GM12878 (cell line): ENCODE measurements around the gene TMEM98. TPM values are rescaled to one million over a fixed set of nuclear protein-coding genes. Genes with fewer than 3 reads are reported as not detected.

ENCODE experiments used
- ATAC-seq: fragments of 200-7000 bp; cut with Tn5 transposase; 3 replicates; pipeline ENCODE4 v1.9.1; 2020; ENCODE audit warnings: mild to moderate bottlenecking, moderate library complexity
- BruUV-seq: library from RNA; stranded (reverse); fragments of 400-500 nt; replicated peaks from 2 replicates; lab custom pipeline; 2021; lab: Mats Ljungman, UMichigan
- CTCF ChIA-PET: fragments of 300-600 bp; sonication (Branson Sonifier 250); formaldehyde crosslinking; extraction: SDS; loops from one replicate; lab custom pipeline; 2021; ENCODE audit warnings: inconsistent platforms; lab: Yijun Ruan, JAX
- POLR2A ChIA-PET: fragments of 350-600 bp; formaldehyde crosslinking; extraction: SDS; loops from one replicate; lab custom pipeline; 2021; ENCODE audit warnings: inconsistent platforms; lab: Charles Lee
- RAD21 ChIA-PET: fragments of 300-600 bp; sonication (Branson Sonifier 250); formaldehyde crosslinking; loops from one replicate; lab custom pipeline; 2023; ENCODE audit warnings: antibody characterized with exemption; ENCODE audit not compliant: unreplicated experiment; lab: Charles Lee
- SMC1A ChIA-PET: fragments of 300-600 bp; sonication (Branson Sonifier 250); formaldehyde crosslinking; loops from one replicate; lab custom pipeline; 2023; ENCODE audit not compliant: unreplicated experiment, uncharacterized antibody; lab: Charles Lee
- DNase-seq: peaks from one replicate; pipeline ENCODE4 v3.0.0-alpha.2; 2011; ENCODE audit warnings: low read depth, low spot score
- FAIRE-seq: peaks from 3 replicates; lab custom pipeline; 2011; peaks lifted over from hg19 to GRCh38; lab: Jason Lieb, UNC
- H2AFZ ChIP-seq: 2 replicates; pipeline ENCODE4 v1.6.0; 2011; ENCODE audit warnings: low read depth, low read length, control low read depth; ENCODE audit not compliant: control insufficient read depth
- H3K27ac ChIP-seq: 2 replicates; pipeline ENCODE4 v1.5.1; 2011; ENCODE audit warnings: control low read depth; ENCODE audit not compliant: control insufficient read depth, insufficient read depth
- H3K27me3 ChIP-seq, 2 experiments: replicated peaks in 1 of 2; 2 replicates each; pipeline versions ENCODE4 v1.6.0 to v1.6.1; 2011; ENCODE audit warnings: low read length in 1 of 2; ENCODE audit not compliant: control insufficient read depth in 2 of 2, insufficient read depth in 2 of 2
- H3K36me3 ChIP-seq, 2 experiments: 2 replicates each; pipeline ENCODE4 v1.5.1; 2011; ENCODE audit warnings: low read length in 1 of 2; ENCODE audit not compliant: control insufficient read depth in 2 of 2, insufficient read depth in 2 of 2
- H3K4me1 ChIP-seq: 2 replicates; pipeline ENCODE4 v1.6.1; 2011; ENCODE audit warnings: mild to moderate bottlenecking, low read length, moderate library complexity, mixed read lengths; ENCODE audit not compliant: control insufficient read depth, insufficient read depth
- H3K4me2 ChIP-seq: 2 replicates; pipeline ENCODE4 v1.6.0; 2011; ENCODE audit warnings: control low read depth; ENCODE audit not compliant: control insufficient read depth, insufficient read depth
- H3K4me3 ChIP-seq: fragments of 200-600 bp; sonication (generic); 2 replicates; pipeline ENCODE4 v1.5.1; 2016
- H3K79me2 ChIP-seq: 2 replicates; pipeline ENCODE4 v1.6.0; 2011; ENCODE audit warnings: low read length; ENCODE audit not compliant: control insufficient read depth, insufficient read depth
- H3K9ac ChIP-seq: 2 replicates; pipeline ENCODE4 v1.8.0; 2011; ENCODE audit warnings: low read length, control low read depth, mixed read lengths; ENCODE audit not compliant: control insufficient read depth, insufficient read depth
- H3K9me3 ChIP-seq: replicated peaks from 3 replicates; pipeline ENCODE4 v1.5.1; 2011; ENCODE audit warnings: mild to moderate bottlenecking, low read length; ENCODE audit not compliant: control insufficient read depth, insufficient read depth
- H4K20me1 ChIP-seq: 2 replicates; pipeline ENCODE4 v1.6.0; 2011; ENCODE audit not compliant: control insufficient read depth, insufficient read depth
- CBX5 ChIP-seq: sonication (generic); IDR thresholded peaks from 2 replicates; pipeline ENCODE4 v1.6.1; 2016; ENCODE audit warnings: low read depth, moderate library complexity, mild to moderate bottlenecking, inconsistent platforms
- CHD2 ChIP-seq: IDR thresholded peaks from 2 replicates; pipeline ENCODE4 v1.6.1; 2011; ENCODE audit warnings: low read depth, low read length, improper control_type of control experiment, borderline replicate concordance
- RBBP5 ChIP-seq: fragments of 200-600 bp; sonication (generic); conservative IDR thresholded peaks from 2 replicates; pipeline ENCODE4 v1.6.1; 2016
- SMC3 ChIP-seq: IDR thresholded peaks from 2 replicates; pipeline ENCODE4 v1.6.1; 2011; ENCODE audit warnings: low read length, improper control_type of control experiment, borderline replicate concordance
- WGBS: methylation state at CpG from one replicate; pipeline ENCODE4 v1.1.6; 2016; ENCODE audit warnings: low lambda C conversion rate; ENCODE audit not compliant: insufficient replicate concordance, insufficient coverage; ENCODE audit errors: missing lambda C conversion rate; 5-methylcytosine and 5-hydroxymethylcytosine counted together
- in situ Hi-C: fragments of 300-500 bp; cut with MboI; formaldehyde crosslinking; loops from 9 replicates; pipeline ENCODE4 v1.14.3; 2018; ENCODE audit warnings: mixed read lengths
- intact Hi-C: fragments of 100-400 bp; cut with micrococcal nuclease; formaldehyde crosslinking; loops from one replicate; pipeline ENCODE4 v1.14.2; 2022; ENCODE audit not compliant: unreplicated experiment
- polyA plus RNA-seq, 11 experiments: library from polyadenylated mRNA; depleted of rRNA in 4 of 11; unstranded in 6 of 11; stranded (reverse) in 5 of 11; fragments of >200 nt; fragmentation: Nextera tagmentation in 4 of 11; fragmentation: Illumina TruSeq in 1 of 11; extraction: Ambion mirVana in 4 of 11; extraction: Trizol in 1 of 11; gene quantifications; 1 replicate in 1 of 11; 2 replicates in 10 of 11; pipeline versions ENCODE4 v1.2.1 to v1.2.3, GENCODE V29; 2011 to 2016; ENCODE audit warnings: inconsistent platforms in 2 of 11, missing spikeins in 2 of 11, low read depth in 1 of 11
- total RNA-seq, 4 experiments: library from RNA; depleted of rRNA in 3 of 4; stranded (reverse); fragments of >200 nt in 3 of 4; fragmentation: Illumina TruSeq in 1 of 4; extraction: Trizol in 1 of 4; gene quantifications; 2 replicates each; pipeline versions ENCODE4 v1.2.1 to v1.2.3, GENCODE V29; 2013 to 2021
- TF ChIP-seq, protein P1 (sequence below): IDR thresholded peaks from 2 replicates; pipeline ENCODE4 v1.6.1; 2011; ENCODE audit warnings: borderline replicate concordance, low read depth, mild to moderate bottlenecking, moderate library complexity, mixed read lengths, low read length; ENCODE audit not compliant: insufficient read depth; ENCODE audit errors: extremely low read length

The TMEM98 gene
- total and polyA plus RNA-seq, 10 of the 15 experiments (the other 5 are each of a cell fraction or from before 2014, with no cell fraction given), result 0.04 to 0.73 (median 0.13) TPM; not detected in 3

DNA sequence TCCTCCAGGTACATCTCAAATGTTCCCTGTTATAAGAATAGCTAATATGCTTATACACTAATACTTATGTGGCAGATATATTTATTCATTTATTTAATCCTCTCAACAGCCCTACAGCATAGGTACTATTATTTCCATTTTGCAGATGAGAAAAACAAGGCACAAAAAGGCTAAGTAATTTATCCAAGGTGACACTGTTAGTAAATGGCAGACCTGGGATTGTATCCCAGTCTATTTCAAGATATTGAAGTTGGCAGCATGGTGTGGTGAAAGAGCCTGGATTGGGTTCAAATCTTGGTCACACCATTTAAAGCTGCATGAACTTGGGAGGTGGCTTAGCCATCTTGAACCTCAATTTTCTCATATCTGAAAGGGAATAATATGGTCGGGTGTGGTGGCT lies 27.2 kb downstream of the TMEM98 start:
- Histone ChIP-seq H3K9ac (no peak overlapping the region), H3K4me3 (no peak overlapping the region), H3K4me1 (no peaks in the 10 kb centered on the region), H3K4me2 (no peak overlapping the region), H4K20me1 (no peaks in the 10 kb centered on the region), H3K79me2 (no peaks in the 10 kb centered on the region), H3K27ac (no peak overlapping the region), H2AFZ (no peak overlapping the region), H3K9me3 (no peaks in the 10 kb centered on the region), H3K27me3 (no peaks in the 10 kb centered on the region; a peak in 1 of 4 replicates), H3K36me3 (no peaks in the 10 kb centered on the region)
- ChIA-PET RAD21 (no interaction called here), POLR2A (no interaction called here), SMC1A (no interaction called here), CTCF (interaction anchor here (1.6 kb wide), 1 partner anchor 14 kb away, joined by 4 read pairs; no protein-coding TSS in a partner anchor)
- DNase-seq, result no peak
- 33% methylated on average over 1 of the region's 1 CpG for WGBS
- ATAC-seq, result no peak
- in situ Hi-C loops, result no loop called here
- no TSS peak for BruUV-seq
- no peak for FAIRE-seq
- TF ChIP-seq CHD2 (no peak), RBBP5 (no peak), SMC3 (no peak)
- TF ChIP-seq, all 136 proteins: peak for 0
- intact Hi-C loops, result no loop called here

DNA sequence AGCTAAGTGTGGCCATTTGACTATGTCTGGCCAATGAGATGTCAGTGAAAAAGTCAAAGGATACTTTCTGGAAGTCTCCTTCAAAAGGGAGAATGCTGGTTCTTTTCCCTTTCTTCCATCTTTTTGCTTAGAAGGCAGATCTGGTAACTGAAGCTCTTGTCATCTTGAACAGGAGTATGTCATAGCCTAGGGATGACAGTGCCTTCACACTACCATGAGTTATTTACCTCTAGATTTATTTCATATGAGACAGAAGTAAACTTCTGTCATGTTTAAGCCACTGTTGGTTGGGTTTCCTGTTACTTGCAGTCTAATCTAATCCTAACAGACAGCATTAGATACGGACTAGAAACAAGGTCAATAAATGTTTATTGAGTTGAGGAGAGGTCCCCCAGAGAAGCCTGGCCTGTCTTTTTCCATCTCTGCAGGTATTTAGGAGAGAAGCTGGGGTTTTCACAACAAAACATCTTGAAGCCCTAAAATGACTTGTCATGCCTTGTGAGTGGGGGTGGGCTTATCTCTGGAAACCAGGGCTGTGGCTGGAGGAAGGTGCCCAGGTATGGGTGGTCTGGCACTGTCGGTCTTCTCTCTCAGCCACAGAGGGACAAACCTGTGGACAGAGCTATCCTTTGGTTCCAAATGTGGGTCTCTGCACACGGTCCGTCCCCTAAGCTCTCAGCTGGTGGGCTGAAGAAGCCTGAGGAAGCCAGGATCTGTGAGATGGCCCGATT lies 28.5 kb downstream of the TMEM98 start:
- Histone ChIP-seq H2AFZ (no peak overlapping the region), H3K9me3 (no peaks in the 10 kb centered on the region), H4K20me1 (no peaks in the 10 kb centered on the region), H3K4me2 (no peak overlapping the region), H3K36me3 (no peaks in the 10 kb centered on the region), H3K27ac (no peak overlapping the region), H3K79me2 (no peaks in the 10 kb centered on the region), H3K4me1 (no peaks in the 10 kb centered on the region), H3K4me3 (no peak overlapping the region), H3K9ac (no peak overlapping the region), H3K27me3 (no peaks in the 10 kb centered on the region; a peak in 1 of 4 replicates)
- intact Hi-C loops (no loop called here), in situ Hi-C loops (no loop called here)
- no peak for ATAC-seq
- 47% methylated on average over 5 of the region's 5 CpGs for WGBS
- ChIA-PET SMC1A (interaction anchor here (1.1 kb wide), 1 partner anchor 175 kb away, joined by 3 read pairs; no protein-coding TSS in a partner anchor), CTCF (interaction anchor here (0.7 to 1.6 kb wide), 3 partner anchors 16 to 473 kb away, joined by 3 to 4 read pairs (median 4); no protein-coding TSS in a partner anchor), POLR2A (no interaction called here), RAD21 (interaction anchor here (1.3 kb wide), 1 partner anchor 19 kb away, joined by 3 read pairs; no protein-coding TSS in a partner anchor)
- BruUV-seq, result no TSS peak
- FAIRE-seq, result no peak
- no peak for DNase-seq
- TF ChIP-seq CBX5 (no peak), RBBP5 (no peak)
- TF ChIP-seq, protein P1, sequence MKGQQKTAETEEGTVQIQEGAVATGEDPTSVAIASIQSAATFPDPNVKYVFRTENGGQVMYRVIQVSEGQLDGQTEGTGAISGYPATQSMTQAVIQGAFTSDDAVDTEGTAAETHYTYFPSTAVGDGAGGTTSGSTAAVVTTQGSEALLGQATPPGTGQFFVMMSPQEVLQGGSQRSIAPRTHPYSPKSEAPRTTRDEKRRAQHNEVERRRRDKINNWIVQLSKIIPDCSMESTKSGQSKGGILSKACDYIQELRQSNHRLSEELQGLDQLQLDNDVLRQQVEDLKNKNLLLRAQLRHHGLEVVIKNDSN, result no peak
